MM.1S (cell line): ENCODE data around the gene MBOAT2.

Experiments used
- DNase-seq: peaks from one replicate; pipeline ENCODE4 v3.0.0-alpha.2; 2015
- H2AFZ ChIP-seq: fragments of 300-600 bp; sonication (generic); 2 replicates; pipeline ENCODE4 v1.6.0; 2016; ENCODE audit warnings: antibody characterized with exemption, low read length
- H3F3A ChIP-seq: fragments of 300-600 bp; sonication (generic); 2 replicates; pipeline ENCODE4 v1.6.1; 2016; ENCODE audit warnings: mild to moderate bottlenecking, antibody characterized with exemption, low read length, moderate library complexity, mixed read lengths; ENCODE audit not compliant: insufficient read depth
- H3K27ac ChIP-seq: fragments of 300-600 bp; sonication (generic); 2 replicates; pipeline ENCODE4 v1.5.1; 2016; ENCODE audit warnings: mild to moderate bottlenecking, low read length
- H3K27me3 ChIP-seq: fragments of 300-600 bp; sonication (generic); replicated peaks from 2 replicates; pipeline ENCODE4 v1.6.0; 2016; ENCODE audit warnings: low read length; ENCODE audit not compliant: insufficient read depth
- H3K36me3 ChIP-seq: fragments of 300-600 bp; sonication (generic); replicated peaks from 2 replicates; pipeline ENCODE4 v1.6.1; 2016; ENCODE audit warnings: mild to moderate bottlenecking, low read length, mixed read lengths; ENCODE audit not compliant: insufficient read depth
- H3K4me1 ChIP-seq: fragments of 300-600 bp; sonication (generic); 2 replicates; pipeline ENCODE4 v1.6.1; 2016; ENCODE audit warnings: low read length, mixed read lengths
- H3K4me2 ChIP-seq: fragments of 300-600 bp; sonication (generic); 2 replicates; pipeline ENCODE4 v1.6.0; 2016; ENCODE audit warnings: low read depth, low read length
- H3K4me3 ChIP-seq: fragments of 300-600 bp; sonication (generic); 2 replicates; pipeline ENCODE4 v1.5.1; 2016; ENCODE audit warnings: low read length, mixed read lengths
- H3K79me2 ChIP-seq: fragments of 300-600 bp; sonication (generic); 2 replicates; pipeline ENCODE4 v1.6.1; 2016; ENCODE audit warnings: mixed run types, low read length, mixed read lengths
- H3K9ac ChIP-seq: fragments of 300-600 bp; sonication (generic); 2 replicates; pipeline ENCODE4 v1.6.1; 2016; ENCODE audit warnings: low read length, mixed read lengths
- H3K9me2 ChIP-seq: fragments of 300-600 bp; sonication (generic); replicated peaks from 2 replicates; pipeline ENCODE4 v1.6.1; 2016; ENCODE audit warnings: mild to moderate bottlenecking, low read length, mixed read lengths; ENCODE audit not compliant: insufficient read depth
- H3K9me3 ChIP-seq: fragments of 300-600 bp; sonication (generic); replicated peaks from 2 replicates; pipeline ENCODE4 v1.6.1; 2016; ENCODE audit warnings: mild to moderate bottlenecking, low read length, mixed read lengths; ENCODE audit not compliant: insufficient read depth
- H4K20me1 ChIP-seq: fragments of 300-600 bp; sonication (generic); 2 replicates; pipeline ENCODE4 v1.6.1; 2016; ENCODE audit warnings: mild to moderate bottlenecking, low read length, moderate library complexity, mixed read lengths; ENCODE audit not compliant: insufficient read depth
- CTCF ChIP-seq: fragments of 300-600 bp; sonication (generic); IDR thresholded peaks from 2 replicates; pipeline ENCODE4 v1.5.1; 2016; ENCODE audit warnings: antibody characterized with exemption, low read length, mixed read lengths
- EZH2 ChIP-seq: fragments of 300-600 bp; sonication (generic); optimal IDR thresholded peaks from 2 replicates; pipeline ENCODE3; 2017; ENCODE audit warnings: low read depth, mild to moderate bottlenecking, antibody characterized with exemption, low read length, mixed read lengths
- EZH2phosphoT487 ChIP-seq: fragments of 300-600 bp; sonication (generic); IDR thresholded peaks from 2 replicates; pipeline ENCODE4 v1.6.1; 2018; ENCODE audit warnings: antibody characterized with exemption, low read length

MBOAT2 gene

GRCh38 chr2:9015998-9016397, 12.5 kb upstream of the MBOAT2 start:
- no peak overlapping the region for H3K4me3 ChIP-seq
- H3K79me2 ChIP-seq = no peaks in the 10 kb centered on the region
- TF ChIP-seq EZH2phosphoT487 = no peak
- no peak overlapping the region for H2AFZ ChIP-seq
- no peak overlapping the region for H3K4me2 ChIP-seq
- H3K27ac ChIP-seq = no peak overlapping the region
- 0 out of 2 replicates have a peak, but pooled peaks cover 4% of the 10 kb centered on the region for H3K4me1 ChIP-seq
- no peaks in the 10 kb centered on the region for H3K27me3 ChIP-seq
- no peaks in the 10 kb centered on the region for H3K9me3 ChIP-seq
- H3K36me3 ChIP-seq = no peaks in the 10 kb centered on the region
- H3F3A ChIP-seq = no peaks in the 10 kb centered on the region
- no peaks in the 10 kb centered on the region for H3K9me2 ChIP-seq
- no peaks in the 10 kb centered on the region for H4K20me1 ChIP-seq
- no peak overlapping the region for H3K9ac ChIP-seq
- DNase-seq = no peak

GRCh38 chr2:9013403-9013802, 9.9 kb upstream of the MBOAT2 start:
- Histone ChIP-seq H4K20me1 (no peaks in the 10 kb centered on the region), H3K4me3 (no peak overlapping the region), H3K4me1 (0 out of 2 replicates have a peak, but pooled peaks cover 4% of the 10 kb centered on the region), H2AFZ (no peak overlapping the region), H3K27ac (no peak overlapping the region), H3K4me2 (no peak overlapping the region), H3F3A (no peaks in the 10 kb centered on the region), H3K9me2 (no peaks in the 10 kb centered on the region), H3K27me3 (no peaks in the 10 kb centered on the region), H3K9ac (no peak overlapping the region), H3K36me3 (no peaks in the 10 kb centered on the region), H3K9me3 (no peaks in the 10 kb centered on the region), H3K79me2 (no peaks in the 10 kb centered on the region)
- TF ChIP-seq CTCF (no peak), EZH2 (no peak), EZH2phosphoT487 (no peak)
- no peak for DNase-seq

GRCh38 chr2:9010866-9011265, 7.4 kb upstream of the MBOAT2 start:
- Histone ChIP-seq H3K27me3 (no peaks in the 10 kb centered on the region), H2AFZ (no peak overlapping the region), H3K9ac (no peak overlapping the region), H3K4me3 (no peak overlapping the region), H3K27ac (no peak overlapping the region), H3K4me2 (no peak overlapping the region), H3K9me3 (no peaks in the 10 kb centered on the region), H3F3A (no peaks in the 10 kb centered on the region), H3K9me2 (no peaks in the 10 kb centered on the region), H4K20me1 (no peaks in the 10 kb centered on the region), H3K36me3 (no peaks in the 10 kb centered on the region), H3K4me1 (no peaks in the 10 kb centered on the region), H3K79me2 (no peaks in the 10 kb centered on the region)
- no peak for TF ChIP-seq CTCF
- no peak for TF ChIP-seq EZH2phosphoT487
- no peak for TF ChIP-seq EZH2
- DNase-seq = no peak

GRCh38 chr2:9008951-9009664, 5.6 kb upstream of the MBOAT2 start:
- TF ChIP-seq EZH2 (no peak), CTCF (no peak), EZH2phosphoT487 (no peak)

More at GRCh38 chr2:9008951-9009664, 5.6 kb upstream of the MBOAT2 start:
- H3K27ac ChIP-seq = no peak overlapping the region
- no peaks in the 10 kb centered on the region for H3K36me3 ChIP-seq
- no peak overlapping the region for H2AFZ ChIP-seq
- no peaks in the 10 kb centered on the region for H3K4me1 ChIP-seq
- H3K27me3 ChIP-seq = no peaks in the 10 kb centered on the region
- H4K20me1 ChIP-seq = no peaks in the 10 kb centered on the region
- no peak overlapping the region for H3K9ac ChIP-seq
- no peak overlapping the region for H3K4me3 ChIP-seq
- no peaks in the 10 kb centered on the region for H3K9me3 ChIP-seq
- H3K79me2 ChIP-seq = no peaks in the 10 kb centered on the region
- no peak for DNase-seq
- H3K4me2 ChIP-seq = no peak overlapping the region
- H3F3A ChIP-seq = no peaks in the 10 kb centered on the region
- no peaks in the 10 kb centered on the region for H3K9me2 ChIP-seq
